H1 (cell line): ENCODE results near the gene USH2A. TPM values are rescaled to one million over a fixed set of nuclear protein-coding genes. Genes with fewer than 3 reads are reported as not detected.

Experiments
- CTCF ChIA-PET: fragments of 300-600 bp; sonication (Branson Sonifier 250); formaldehyde crosslinking; loops from one replicate; lab custom pipeline; 2021; ENCODE audit not compliant: partially characterized antibody; lab: Charles Lee
- POLR2A ChIA-PET: fragments of 300-600 bp; sonication (Branson Sonifier 250); formaldehyde crosslinking; loops from one replicate; lab custom pipeline; 2021; ENCODE audit warnings: inconsistent platforms; ENCODE audit not compliant: partially characterized antibody; lab: Charles Lee
- DNase-seq, 2 experiments: peaks; one replicate each; pipeline versions ENCODE4 v3.0.0 to v3.0.0-alpha.2; 2010 to 2022; ENCODE audit warnings: low spot score in 2 of 2, low read depth in 1 of 2, mixed read lengths in 1 of 2
- FAIRE-seq: peaks from 2 replicates; lab custom pipeline; 2011; peaks lifted over from hg19 to GRCh38; lab: Jason Lieb, UNC
- H2AFZ ChIP-seq: 2 replicates; pipeline ENCODE4 v1.8.1; 2012; ENCODE audit warnings: low read length, inconsistent platforms
- H2AK5ac ChIP-seq: 2 replicates; pipeline ENCODE4 v1.6.1; 2013; ENCODE audit warnings: low read depth, low read length
- H2BK120ac ChIP-seq: replicated peaks from 2 replicates; pipeline ENCODE3; 2013; ENCODE audit warnings: low read depth, low read length, inconsistent platforms
- H2BK12ac ChIP-seq: 2 replicates; pipeline ENCODE4 v1.6.1; 2013; ENCODE audit warnings: low read depth, low read length
- H2BK15ac ChIP-seq: 2 replicates; pipeline ENCODE4 v1.6.1; 2013; ENCODE audit warnings: low read length
- H2BK20ac ChIP-seq: 2 replicates; pipeline ENCODE4 v1.6.1; 2013; ENCODE audit warnings: low read length
- H2BK5ac ChIP-seq: 2 replicates; pipeline ENCODE4 v1.6.1; 2013; ENCODE audit warnings: low read depth, low read length
- H3K14ac ChIP-seq: 2 replicates; pipeline ENCODE4 v1.6.1; 2013; ENCODE audit warnings: inconsistent platforms; ENCODE audit not compliant: insufficient read length
- H3K18ac ChIP-seq: 2 replicates; pipeline ENCODE4 v1.6.1; 2013; ENCODE audit warnings: low read length; ENCODE audit errors: extremely low read depth
- H3K23ac ChIP-seq: 2 replicates; pipeline ENCODE4 v1.6.1; 2013; ENCODE audit warnings: inconsistent platforms; ENCODE audit not compliant: insufficient read length
- H3K23me2 ChIP-seq: 2 replicates; pipeline ENCODE4 v1.6.1; 2013; ENCODE audit warnings: low read depth, low read length
- H3K27ac ChIP-seq: 2 replicates; pipeline ENCODE4 v1.6.1; 2011; ENCODE audit warnings: low read depth, low read length, inconsistent platforms
- H3K27me3 ChIP-seq, 4 experiments: replicated peaks in 1 of 4; 1 replicate in 1 of 4; 2 replicates in 3 of 4; pipeline versions ENCODE4 v1.6.1 to v1.8.1; 2011 to 2013; ENCODE audit warnings: low read length in 3 of 4, mild to moderate bottlenecking in 3 of 4, inconsistent platforms in 2 of 4, mixed read lengths in 2 of 4, moderate library complexity in 1 of 4; ENCODE audit not compliant: control insufficient read depth in 3 of 4, insufficient read depth in 3 of 4; ENCODE audit errors: extremely low read depth in 1 of 4
- H3K36me3 ChIP-seq, 4 experiments: 2 replicates each; pipeline versions ENCODE4 v1.6.1 to v1.8.1; 2011 to 2013; ENCODE audit warnings: mild to moderate bottlenecking in 4 of 4, low read length in 3 of 4, moderate library complexity in 2 of 4, control low read depth in 1 of 4, inconsistent platforms in 1 of 4; ENCODE audit not compliant: insufficient read depth in 4 of 4, control insufficient read depth in 2 of 4
- H3K4ac ChIP-seq: replicated peaks from 2 replicates; pipeline ENCODE3; 2013; ENCODE audit warnings: low read length, low read depth, mixed read lengths, inconsistent platforms; ENCODE audit not compliant: insufficient read length
- H3K4me1 ChIP-seq, 4 experiments: replicated peaks in 1 of 4; 1 replicate in 1 of 4; 2 replicates in 3 of 4; pipeline versions ENCODE4 v1.6.1 to v1.8.1; 2011 to 2013; ENCODE audit warnings: low read length in 3 of 4, inconsistent platforms in 2 of 4, mixed read lengths in 1 of 4; ENCODE audit not compliant: insufficient read depth in 4 of 4, control insufficient read depth in 3 of 4
- H3K4me2 ChIP-seq, 2 experiments: 2 replicates each; pipeline versions ENCODE4 v1.6.1 to v1.8.1; 2011 to 2013; ENCODE audit warnings: low read depth in 2 of 2, low read length in 2 of 2, control low read depth in 1 of 2, inconsistent platforms in 1 of 2, mild to moderate bottlenecking in 1 of 2; ENCODE audit not compliant: insufficient read depth in 1 of 2
- H3K4me3 ChIP-seq, 4 experiments: fragments of 200-600, 300-600 bp in 1 of 4; sonication (generic), shearing (Covaris generic), sonication (Bioruptor Twin) in 1 of 4; 2 replicates each; pipeline versions ENCODE4 v1.5.1 to v1.8.1; 2011 to 2016; ENCODE audit warnings: low read length in 4 of 4, low read depth in 3 of 4, control low read depth in 2 of 4, inconsistent platforms in 2 of 4, mild to moderate bottlenecking in 2 of 4, mixed read lengths in 1 of 4, moderate library complexity in 1 of 4; ENCODE audit not compliant: insufficient read depth in 2 of 4; ENCODE audit errors: extremely low read depth in 1 of 4
- H3K56ac ChIP-seq: replicated peaks from 2 replicates; pipeline ENCODE3; 2013; ENCODE audit warnings: low read depth, mild to moderate bottlenecking, mixed read lengths, low read length, inconsistent platforms; ENCODE audit not compliant: insufficient read length
- H3K79me1 ChIP-seq: 2 replicates; pipeline ENCODE4 v1.6.1; 2013; ENCODE audit warnings: low read depth, low read length, control low read depth
- H3K79me2 ChIP-seq, 2 experiments: 2 replicates each; pipeline versions ENCODE4 v1.6.1 to v1.8.1; 2012 to 2013; ENCODE audit warnings: low read length in 2 of 2, mild to moderate bottlenecking in 2 of 2, inconsistent platforms in 1 of 2; ENCODE audit not compliant: insufficient read depth in 2 of 2, control insufficient read depth in 1 of 2
- H3K9ac ChIP-seq, 4 experiments: replicated peaks in 1 of 4; 1 replicate in 1 of 4; 2 replicates in 3 of 4; pipeline versions ENCODE4 v1.6.1 to v1.8.1; 2011 to 2013; ENCODE audit warnings: low read depth in 3 of 4, low read length in 3 of 4, control low read depth in 2 of 4, mild to moderate bottlenecking in 2 of 4, moderate library complexity in 2 of 4, inconsistent platforms in 1 of 4; ENCODE audit errors: extremely low read depth in 1 of 4
- H3K9me3 ChIP-seq, 2 experiments: 2 replicates each; pipeline versions ENCODE4 v1.6.1 to v1.8.1; 2012 to 2013; ENCODE audit warnings: mild to moderate bottlenecking in 2 of 2, moderate library complexity in 2 of 2, control low read depth in 1 of 2, inconsistent platforms in 1 of 2, low read depth in 1 of 2, low read length in 1 of 2, mixed read lengths in 1 of 2; ENCODE audit not compliant: insufficient read depth in 2 of 2
- H4K20me1 ChIP-seq, 2 experiments: replicated peaks in 1 of 2; 2 replicates each; pipeline versions ENCODE3 to v1.8.1; 2011 to 2013; ENCODE audit warnings: inconsistent platforms in 2 of 2, low read length in 2 of 2, mild to moderate bottlenecking in 1 of 2; ENCODE audit not compliant: insufficient read depth in 2 of 2, control insufficient read depth in 1 of 2
- H4K5ac ChIP-seq: 2 replicates; pipeline ENCODE4 v1.6.1; 2013; ENCODE audit warnings: low read length, low read depth, mixed read lengths, inconsistent platforms; ENCODE audit not compliant: insufficient read length
- H4K8ac ChIP-seq: 2 replicates; pipeline ENCODE4 v1.8.0; 2013; ENCODE audit warnings: mild to moderate bottlenecking, moderate library complexity, low read length, inconsistent platforms; ENCODE audit not compliant: insufficient read depth; ENCODE audit errors: extremely low read depth
- H4K91ac ChIP-seq: replicated peaks from 2 replicates; pipeline ENCODE3; 2013; ENCODE audit warnings: low read length, mixed read lengths, inconsistent platforms; ENCODE audit not compliant: insufficient read length
- BCL11A ChIP-seq, 2 experiments: IDR thresholded peaks; one replicate each; pipeline ENCODE4 v1.6.1; 2011; ENCODE audit warnings: low read depth in 2 of 2, low read length in 2 of 2, mild to moderate bottlenecking in 2 of 2
- BRCA1 ChIP-seq: IDR thresholded peaks from 2 replicates; pipeline ENCODE4 v1.6.1; 2012; ENCODE audit warnings: low read depth, low read length, improper control_type of control experiment
- CHD2 ChIP-seq: IDR thresholded peaks from 2 replicates; pipeline ENCODE4 v1.6.1; 2012; ENCODE audit warnings: low read length, improper control_type of control experiment
- CTCF ChIP-seq, 3 experiments: IDR thresholded peaks; 1 replicate in 2 of 3; 2 replicates in 1 of 3; pipeline versions ENCODE4 v1.5.1 to v1.6.1; 2011; ENCODE audit warnings: low read length in 3 of 3, mild to moderate bottlenecking in 3 of 3, inconsistent platforms in 2 of 3, low read depth in 1 of 3, moderate library complexity in 1 of 3; ENCODE audit not compliant: insufficient read depth in 1 of 3; ENCODE audit errors: control extremely low read depth in 1 of 3
- EZH2 ChIP-seq: fragments of 200-600 bp; sonication (generic); IDR thresholded peaks from 2 replicates; pipeline ENCODE4 v1.7.1; 2012; ENCODE audit warnings: low read depth, mild to moderate bottlenecking, moderate library complexity, low read length, inconsistent platforms; ENCODE audit not compliant: severe bottlenecking
- HDAC6 ChIP-seq: IDR thresholded peaks from one replicate; pipeline ENCODE4 v1.7.1; 2012; ENCODE audit warnings: low read depth, mild to moderate bottlenecking, inconsistent platforms, low read length, moderate library complexity
- JUN ChIP-seq: IDR thresholded peaks from 2 replicates; pipeline ENCODE4 v1.6.1; 2011; ENCODE audit warnings: low read depth, mild to moderate bottlenecking, improper control_type of control experiment, low read length
- KDM1A ChIP-seq: fragments of 200-600, 300-600 bp; sonication (generic); IDR thresholded peaks from 2 replicates; pipeline ENCODE4 v1.7.1; 2016; ENCODE audit warnings: mild to moderate bottlenecking, low read length, borderline replicate concordance
- POU5F1 ChIP-seq: IDR thresholded peaks from 2 replicates; pipeline ENCODE4 v1.6.1; 2011; ENCODE audit warnings: low read depth, mild to moderate bottlenecking, low read length, moderate library complexity
- SIN3A ChIP-seq, 2 experiments: IDR thresholded peaks in 1 of 2; conservative IDR thresholded peaks in 1 of 2; 2 replicates each; pipeline ENCODE4 v1.6.1; 2011 to 2012; ENCODE audit warnings: low read length in 2 of 2, improper control_type of control experiment in 1 of 2, low read depth in 1 of 2, mild to moderate bottlenecking in 1 of 2
- SRF ChIP-seq: IDR thresholded peaks from 2 replicates; pipeline ENCODE4 v1.6.1; 2011; ENCODE audit warnings: mild to moderate bottlenecking, low read depth, low read length, moderate library complexity
- YY1 ChIP-seq: IDR thresholded peaks from 2 replicates; pipeline ENCODE4 v1.6.1; 2011; ENCODE audit warnings: low read depth, mild to moderate bottlenecking, low read length
- WGBS, 2 experiments: shearing (Covaris generic) in 1 of 2; methylation state at CpG; one replicate each; pipeline versions ENCODE4 v1.1.6 to v1.1.7; 2013 to 2015; ENCODE audit warnings: low lambda C conversion rate in 2 of 2, mixed read lengths in 2 of 2, inconsistent platforms in 1 of 2, low coverage in 1 of 2, missing lambda C conversion rate in 1 of 2; ENCODE audit not compliant: insufficient replicate concordance in 2 of 2, insufficient coverage in 1 of 2, insufficient read length in 1 of 2; ENCODE audit errors: extremely low coverage in 1 of 2, missing lambda C conversion rate in 1 of 2; 5-methylcytosine and 5-hydroxymethylcytosine counted together
- polyA plus RNA-seq, 7 experiments: library from polyadenylated mRNA; depleted of rRNA in 3 of 7; stranded (reverse) in 5 of 7; unstranded in 2 of 7; fragments of >200 nt in 5 of 7; fragments of 200-250 nt in 2 of 7; gene quantifications; 1 replicate in 5 of 7; 2 replicates in 1 of 7; 4 replicates in 1 of 7; pipeline versions ENCODE4 v1.2.1 to v1.2.3, GENCODE V29; 2011 to 2013; ENCODE audit warnings: missing spikeins in 2 of 7, mixed read lengths in 2 of 7
- total RNA-seq: library from RNA; stranded (reverse); fragmentation: NEBNext Ultra II Directional; extraction: Animal tissue kit (Norgen Biotek cat#: 25700); gene quantifications from 2 replicates; pipeline ENCODE4 v1.2.1, GENCODE V29; 2021

USH2A gene
- total and polyA plus RNA-seq, 2 of the 8 experiments (the other 6 are each of a cell fraction or from before 2014, with no cell fraction given), result 0.02 to 0.17 TPM

- ChIA-PET CTCF (interaction anchor here (0.9 to 2.2 kb wide), 2 partner anchors 45 to 142 kb away, joined by 3 to 8 read pairs; no protein-coding TSS in a partner anchor), POLR2A (interaction anchor here (1.2 kb wide), 1 partner anchor 11 kb away, joined by 4 read pairs; no protein-coding TSS in a partner anchor)
- Histone ChIP-seq H3K56ac (no peak overlapping the region), H3K9me3 (no peaks in the 10 kb centered on the region), H3K36me3 (no peaks in the 10 kb centered on the region), H3K4me2 (no peak overlapping the region), H3K79me2 (no peaks in the 10 kb centered on the region), H2AFZ (no peak overlapping the region), H4K8ac (no peak overlapping the region), H3K23ac (no peak overlapping the region), H2BK5ac (no peak overlapping the region), H4K91ac (no peak overlapping the region), H3K18ac (no peak overlapping the region), H4K20me1 (no peaks in the 10 kb centered on the region), H3K27ac (no peak overlapping the region), H3K4ac (no peak overlapping the region), H2AK5ac (no peak overlapping the region), H3K23me2 (no peaks in the 10 kb centered on the region), H3K27me3 (no peaks in the 10 kb centered on the region), H2BK120ac (no peak overlapping the region), H2BK12ac (no peak overlapping the region), H3K4me3 (no peak overlapping the region), H2BK15ac (no peak overlapping the region), H3K14ac (no peak overlapping the region), H3K4me1 (no peaks in the 10 kb centered on the region; a peak in 1 of 7 replicates), H3K9ac (no peak overlapping the region), H4K5ac (no peak overlapping the region), H2BK20ac (no peak overlapping the region), H3K79me1 (no peaks in the 10 kb centered on the region)
- FAIRE-seq (no peak), DNase-seq (no peak)
- WGBS, 2 experiments, result 95% methylated on average over 1 of the region's 1 CpG; no CpG with 5 or more reads in 1 of the 2 experiments
- TF ChIP-seq EZH2, result no peak
- no peak for TF ChIP-seq SIN3A (conservative IDR thresholded peaks at IDR 0.05 in 1 of 2, IDR thresholded peaks at IDR 0.05 in 1 of 2; ENCODE audit: low read depth in 1 of 2, low read length in 2 of 2)
- TF ChIP-seq CTCF (IDR thresholded peaks at IDR 0.05; ENCODE audit: control extremely low read depth in 1 of 3, insufficient read depth in 1 of 3, low read depth in 1 of 3, low read length in 3 of 3), result no peak
- no peak for TF ChIP-seq CHD2
- no peak for TF ChIP-seq BRCA1
- no peak for TF ChIP-seq SRF
- TF ChIP-seq BCL11A (IDR thresholded peaks at IDR 0.05; ENCODE audit: low read depth in 2 of 2, low read length in 2 of 2), result no peak
- no peak for TF ChIP-seq HDAC6
- TF ChIP-seq YY1, result no peak
- no peak for TF ChIP-seq JUN
- TF ChIP-seq POU5F1, result no peak
- TF ChIP-seq KDM1A, result no peak
Observed at GRCh38 chr1:216176970-216177369, 246.3 kb downstream of the USH2A start.
